ENCODE results near the gene PTGER1.

DNA sequence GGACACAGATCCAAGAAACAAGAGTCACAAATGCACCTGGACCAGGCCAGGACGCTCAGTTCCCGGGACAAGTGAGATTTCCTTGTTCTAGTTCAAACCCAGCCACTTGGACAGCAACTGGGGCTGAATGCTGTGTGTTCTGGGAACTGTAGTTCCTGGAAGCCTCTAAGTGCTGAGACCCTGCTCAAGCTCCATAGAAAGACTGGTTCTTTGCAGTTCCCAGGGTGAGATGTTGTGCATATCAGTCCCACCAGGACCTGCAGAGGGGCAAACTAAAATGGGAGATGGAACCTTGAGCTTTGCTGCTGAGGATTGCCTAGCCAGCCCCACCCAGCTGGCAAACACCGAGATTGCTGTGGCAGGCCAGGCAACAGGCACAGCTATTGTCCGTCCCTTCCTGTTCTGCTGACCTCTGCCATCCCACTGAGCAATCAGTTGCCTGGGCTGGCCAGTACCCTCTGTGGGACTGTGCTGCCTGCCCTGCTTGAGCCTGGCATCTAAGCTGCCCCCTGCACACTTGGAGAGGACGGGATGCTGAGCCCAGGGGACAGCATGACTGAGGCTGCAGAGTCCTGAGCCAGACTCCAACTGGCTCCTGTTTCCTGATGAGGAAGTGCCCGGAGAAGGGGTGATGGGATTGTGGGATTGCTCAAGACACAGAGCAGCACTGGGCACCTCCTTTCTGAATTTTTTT, 22.2 kb upstream of the PTGER1 start:
- TF ChIP-seq POLR2A (IDR thresholded peaks at IDR 0.05): no peak
- TF ChIP-seq, protein P1, sequence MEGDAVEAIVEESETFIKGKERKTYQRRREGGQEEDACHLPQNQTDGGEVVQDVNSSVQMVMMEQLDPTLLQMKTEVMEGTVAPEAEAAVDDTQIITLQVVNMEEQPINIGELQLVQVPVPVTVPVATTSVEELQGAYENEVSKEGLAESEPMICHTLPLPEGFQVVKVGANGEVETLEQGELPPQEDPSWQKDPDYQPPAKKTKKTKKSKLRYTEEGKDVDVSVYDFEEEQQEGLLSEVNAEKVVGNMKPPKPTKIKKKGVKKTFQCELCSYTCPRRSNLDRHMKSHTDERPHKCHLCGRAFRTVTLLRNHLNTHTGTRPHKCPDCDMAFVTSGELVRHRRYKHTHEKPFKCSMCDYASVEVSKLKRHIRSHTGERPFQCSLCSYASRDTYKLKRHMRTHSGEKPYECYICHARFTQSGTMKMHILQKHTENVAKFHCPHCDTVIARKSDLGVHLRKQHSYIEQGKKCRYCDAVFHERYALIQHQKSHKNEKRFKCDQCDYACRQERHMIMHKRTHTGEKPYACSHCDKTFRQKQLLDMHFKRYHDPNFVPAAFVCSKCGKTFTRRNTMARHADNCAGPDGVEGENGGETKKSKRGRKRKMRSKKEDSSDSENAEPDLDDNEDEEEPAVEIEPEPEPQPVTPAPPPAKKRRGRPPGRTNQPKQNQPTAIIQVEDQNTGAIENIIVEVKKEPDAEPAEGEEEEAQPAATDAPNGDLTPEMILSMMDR (IDR thresholded peaks at IDR 0.05): no peak

Measured in vagina (tissue), 2 donors.